SK-N-SH (cell line): Measurements from ENCODE around the gene RABGGTA.

ENCODE experiments used
- CTCF ChIP-seq: fragments of 200-600 bp; sonication (generic); IDR thresholded peaks from 2 replicates; pipeline ENCODE4 v1.6.1; 2017; ENCODE audit warnings: antibody characterized with exemption, mild to moderate bottlenecking, moderate library complexity
- ELF1 ChIP-seq: IDR thresholded peaks from 2 replicates; pipeline ENCODE4 v1.4.0; 2012
- EP300 ChIP-seq, 2 experiments: IDR thresholded peaks; 2 replicates each; pipeline versions ENCODE4 v1.4.0 to v1.6.1; 2012; ENCODE audit warnings: borderline replicate concordance in 1 of 2, low read depth in 1 of 2, low read length in 1 of 2
- EZH2phosphoT487 ChIP-seq: fragments of 200-600 bp; sonication (generic); IDR thresholded peaks from 2 replicates; pipeline ENCODE4 v1.6.1; 2017; ENCODE audit warnings: low read depth, mixed run types, mild to moderate bottlenecking, antibody characterized with exemption, moderate library complexity, borderline replicate concordance
- FOSL2 ChIP-seq: IDR thresholded peaks from 2 replicates; pipeline ENCODE4 v1.4.0; 2012; ENCODE audit warnings: low read depth, mild to moderate bottlenecking, moderate library complexity, borderline replicate concordance
- JUND ChIP-seq: IDR thresholded peaks from 2 replicates; pipeline ENCODE4 v1.4.0; 2012
- POLR2AphosphoS5 ChIP-seq: IDR thresholded peaks from 2 replicates; pipeline ENCODE4 v1.6.1; 2012; ENCODE audit warnings: low read depth, low read length
- USF1 ChIP-seq: IDR thresholded peaks from 2 replicates; pipeline ENCODE4 v1.4.0; 2012; ENCODE audit warnings: low read depth, borderline replicate concordance
- YY1 ChIP-seq: IDR thresholded peaks from 2 replicates; pipeline ENCODE4 v1.4.0; 2012; ENCODE audit warnings: low read depth, mild to moderate bottlenecking

- TF ChIP-seq ELF1 = no peak
- TF ChIP-seq JUND = no peak
- TF ChIP-seq CTCF = no peak
- TF ChIP-seq EP300 (IDR thresholded peaks at IDR 0.05; ENCODE audit: borderline replicate concordance in 1 of 2, low read depth in 1 of 2, low read length in 1 of 2) = no peak
- TF ChIP-seq POLR2AphosphoS5 = no peak
- no peak for TF ChIP-seq EZH2phosphoT487
- TF ChIP-seq FOSL2 = no peak
- TF ChIP-seq USF1 = no peak
- no peak for TF ChIP-seq YY1
Observed at GRCh38 chr14:24250354-24250753, 21.0 kb downstream of the RABGGTA start.
